KG1 (cell line): ENCODE data around the gene TWIST2.

ENCODE experiments used
- DNase-seq: peaks from one replicate; lab custom pipeline; 2025; lab: John Stamatoyannopoulos, UW

The TWIST2 gene

GRCh38 chr2:238847841-238848690 lies at the start of gene TWIST2:
TSS of gene TWIST2 (plus strand) at chr2:238848085. CDS start at chr2:238848216, 131 bp downstream.
- no peak for DNase-seq

DNA sequence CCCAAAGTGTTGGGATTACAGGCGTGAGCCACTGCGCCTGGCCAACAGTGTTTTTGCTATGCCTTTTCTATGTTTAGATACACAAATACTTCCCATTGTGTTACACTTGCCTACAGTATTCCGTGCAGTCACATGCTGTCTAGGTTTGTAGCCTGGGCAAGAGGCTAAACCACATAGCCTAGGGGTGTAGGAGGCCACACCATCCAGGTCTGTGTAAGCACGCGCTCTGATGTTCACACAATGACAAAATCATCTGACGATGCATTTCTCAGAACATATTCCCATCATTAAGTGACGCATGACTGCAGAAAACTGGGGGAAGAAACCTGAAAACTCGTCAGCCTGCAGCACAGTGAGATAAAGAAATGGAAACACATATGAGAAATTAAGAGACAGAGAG lies 46.1 kb upstream of the TWIST2 start:
- no peak for DNase-seq

- no peak for DNase-seq
These were observed 44.9 kb upstream of the TWIST2 start for GRCh38 chr2:238802957-238803356.

GRCh38 chr2:238803996-238804870 lies 43.7 kb upstream of the TWIST2 start:
- DNase-seq: no peak

DNA sequence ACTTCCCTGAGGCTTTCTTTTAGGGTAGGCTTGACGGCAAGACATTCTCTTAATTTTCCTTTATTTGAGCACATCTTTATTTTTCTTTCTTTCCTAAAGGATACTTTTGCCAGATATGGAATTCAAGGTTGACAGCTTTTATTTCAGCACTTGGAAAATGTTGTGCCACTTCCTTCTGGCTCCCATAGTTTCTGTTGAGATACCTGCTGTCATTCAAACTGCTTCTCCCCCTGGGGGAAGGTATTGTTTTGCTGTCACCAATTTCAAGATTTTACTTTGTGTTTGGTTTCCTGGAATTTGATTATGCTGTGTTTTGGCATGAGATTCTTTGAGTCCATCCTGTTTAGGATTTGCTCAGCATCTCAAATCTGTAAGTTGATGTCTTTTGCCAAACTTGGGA lies 39.1 kb upstream of the TWIST2 start:
- DNase-seq: no peak

DNA sequence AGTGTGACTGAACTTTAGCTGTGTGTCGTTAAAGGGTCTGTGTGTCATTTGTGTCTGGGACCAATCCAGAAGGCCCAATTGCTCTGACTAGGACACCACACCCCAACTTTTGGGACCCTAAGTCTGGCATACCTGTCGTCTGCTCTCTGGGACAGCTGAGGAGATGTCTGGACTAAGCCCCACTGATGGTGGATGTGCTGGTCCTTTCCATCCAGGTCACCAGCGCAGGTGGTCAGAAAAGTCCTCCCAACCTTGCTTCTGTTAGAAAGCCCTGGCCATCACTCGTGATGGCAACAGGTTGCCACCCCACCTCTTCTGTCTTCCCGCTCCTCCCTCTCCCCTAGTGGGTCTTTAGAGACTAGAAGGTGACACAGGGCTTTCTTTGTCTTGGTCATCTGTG lies 37.6 kb upstream of the TWIST2 start:
- no peak for DNase-seq

DNA sequence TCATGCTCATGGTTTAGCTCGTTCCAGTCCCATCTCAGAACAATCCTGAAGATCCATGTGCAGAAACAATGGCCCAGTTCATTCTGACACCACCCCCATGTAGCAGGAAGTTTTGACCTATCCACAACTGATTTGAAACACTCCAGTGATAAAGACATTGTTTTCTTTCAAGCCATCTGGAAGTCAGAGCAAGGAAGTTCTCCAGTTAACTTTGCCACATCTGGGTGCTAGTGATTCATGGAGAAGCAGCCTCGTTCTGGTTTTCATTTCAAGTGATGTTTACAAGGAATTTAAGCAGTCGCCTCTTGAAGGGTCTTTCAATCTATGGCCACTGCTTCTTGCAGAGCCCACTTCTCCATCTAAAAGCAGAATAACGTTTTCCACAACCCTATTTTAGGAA lies 36.6 kb upstream of the TWIST2 start:
- DNase-seq: no peak

GRCh38 chr2:238811759-238812158 lies 36.1 kb upstream of the TWIST2 start:
- no peak for DNase-seq

DNA sequence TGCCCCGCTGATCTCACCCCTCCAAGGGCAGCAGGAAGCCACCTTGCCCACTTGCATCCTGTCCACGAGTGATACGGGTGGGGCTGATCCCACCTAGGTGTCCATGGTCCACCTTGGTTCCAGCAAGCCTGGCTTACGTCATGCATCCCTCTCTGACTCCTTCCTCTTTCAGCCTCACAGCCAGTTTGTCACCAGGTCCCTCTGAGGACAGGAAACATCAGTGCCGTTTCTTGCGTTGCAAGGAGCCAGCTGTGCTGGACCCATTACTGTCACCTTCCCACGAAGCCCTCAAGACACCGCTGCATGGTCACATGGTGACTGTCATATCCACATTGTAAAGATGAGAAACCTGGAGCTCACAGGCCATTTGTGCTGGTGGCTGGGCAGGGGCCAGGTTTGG lies 34.8 kb upstream of the TWIST2 start:
- DNase-seq: no peak

GRCh38 chr2:238814815-238815214 lies 33.1 kb upstream of the TWIST2 start:
- DNase-seq: no peak

DNA sequence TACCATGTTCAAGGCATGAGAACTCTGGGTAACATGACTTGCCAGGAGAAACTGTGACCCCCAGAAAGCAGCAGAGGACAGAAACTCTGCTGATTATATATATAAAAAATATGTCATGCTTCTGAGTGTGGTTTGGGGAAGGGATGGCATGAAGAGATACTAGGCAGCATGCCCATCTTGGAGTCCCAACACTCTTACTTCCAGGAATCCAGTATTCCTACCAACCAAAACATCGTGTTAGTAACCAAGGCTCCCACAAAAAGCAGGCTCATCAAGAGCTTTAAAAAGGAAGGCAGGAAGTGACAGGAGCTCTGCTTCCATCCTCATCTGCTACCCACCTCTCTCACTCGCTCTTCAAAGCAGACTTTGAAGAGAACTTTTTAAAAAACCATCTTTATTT lies 31.6 kb upstream of the TWIST2 start:
- no peak for DNase-seq

DNA sequence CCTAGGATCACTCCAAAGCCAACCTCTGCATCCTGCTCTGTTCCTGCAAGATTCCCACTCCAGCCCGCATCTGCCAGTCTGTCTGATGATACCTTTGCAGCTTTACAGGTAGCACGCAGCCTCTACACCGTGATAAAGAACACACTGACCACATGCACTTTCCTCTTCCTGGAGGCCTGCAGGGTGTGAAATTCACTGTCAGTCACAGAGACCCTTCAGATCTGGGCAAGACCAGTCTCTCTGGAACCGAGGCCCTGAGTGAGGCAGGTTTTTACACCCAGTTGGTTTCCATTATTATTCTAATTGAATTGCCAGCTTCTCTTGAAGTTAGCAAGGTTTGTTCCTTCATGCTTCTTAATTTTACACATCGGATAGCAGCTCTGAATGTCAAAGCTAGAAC lies 30.5 kb upstream of the TWIST2 start:
- DNase-seq: no peak

DNA sequence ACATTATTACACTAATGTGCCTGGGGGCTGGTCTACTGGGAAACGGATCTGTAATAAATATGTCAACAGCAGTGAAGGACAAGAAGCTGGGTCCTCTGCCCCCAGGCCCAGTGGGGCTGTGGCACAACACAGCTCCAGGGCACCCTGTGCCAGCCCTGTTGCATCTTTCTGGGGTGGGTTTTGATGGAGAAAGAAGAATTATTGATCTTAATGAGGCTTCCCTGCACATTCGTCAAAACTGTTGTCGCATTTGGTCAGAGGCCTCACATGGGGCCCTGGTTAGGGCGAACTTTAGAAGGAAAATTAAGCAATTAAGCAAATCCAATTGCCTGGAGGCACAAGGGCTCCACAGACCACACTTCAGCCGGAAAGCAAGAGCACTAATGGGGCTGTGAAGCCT lies 30.0 kb upstream of the TWIST2 start:
- DNase-seq: no peak

- DNase-seq: no peak
These were observed 29.3 kb upstream of the TWIST2 start for GRCh38 chr2:238818561-238818960.

GRCh38 chr2:238820197-238820596 lies 27.7 kb upstream of the TWIST2 start:
- no peak for DNase-seq

GRCh38 chr2:238820916-238821315 lies 27.0 kb upstream of the TWIST2 start:
- no peak for DNase-seq

DNA sequence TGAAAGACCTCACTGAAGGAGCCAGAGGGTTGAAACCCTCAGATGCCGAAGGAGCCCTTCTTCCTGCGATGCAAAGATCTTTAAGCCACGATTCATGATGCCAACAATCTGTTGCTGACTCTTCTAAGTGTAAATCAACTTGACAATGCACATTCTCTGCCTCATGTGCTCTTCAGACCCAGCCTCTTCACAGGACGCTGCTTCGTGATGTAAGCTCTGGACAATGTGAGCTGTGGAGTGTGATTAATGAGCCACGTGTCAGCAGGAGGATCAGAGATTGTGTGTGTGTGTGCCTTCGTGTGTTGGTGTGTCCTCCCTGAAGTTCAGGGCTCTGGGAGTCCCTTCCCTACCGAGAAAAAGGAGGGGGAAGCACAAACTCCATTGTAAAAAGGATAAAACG lies 26.5 kb upstream of the TWIST2 start:
- no peak for DNase-seq

GRCh38 chr2:238821944-238822670 lies 25.8 kb upstream of the TWIST2 start:
- no peak for DNase-seq

DNA sequence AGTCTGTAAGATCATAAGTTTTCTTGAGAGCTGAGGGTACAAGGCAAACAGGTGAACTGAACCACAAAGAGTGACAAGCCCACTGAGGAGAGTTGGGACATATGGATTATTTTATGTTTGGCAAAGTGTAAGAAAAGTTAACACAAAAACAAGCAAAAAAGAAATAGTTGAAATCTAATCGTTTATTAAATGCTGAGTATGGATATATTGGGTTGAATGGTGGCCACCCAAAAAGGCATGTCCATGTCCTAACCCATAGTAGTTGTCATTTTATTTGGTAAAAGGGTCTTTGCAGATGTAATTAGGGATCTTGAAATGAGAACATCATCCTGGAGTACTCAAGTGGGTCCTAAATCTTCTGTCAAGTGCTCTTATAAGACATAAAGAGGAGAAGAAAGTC lies 24.9 kb upstream of the TWIST2 start:
- DNase-seq: no peak

DNA sequence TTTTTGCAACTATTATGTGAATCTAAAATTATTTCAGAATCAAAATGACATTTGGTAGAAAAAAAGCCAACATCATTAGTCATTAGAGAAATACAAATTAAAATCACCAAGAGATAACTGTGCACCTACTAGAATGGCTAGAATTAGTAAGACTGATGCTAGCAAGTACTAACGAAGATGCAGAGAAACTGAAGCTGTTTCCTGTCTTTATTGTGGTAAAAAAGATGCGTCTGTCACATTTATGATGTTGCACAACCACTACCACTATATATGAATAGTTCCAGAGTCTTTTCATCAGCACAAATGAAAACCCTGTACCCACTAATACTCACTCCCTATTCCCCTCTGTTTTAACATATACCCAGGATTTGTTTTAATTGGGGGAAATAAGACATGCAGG lies 16.7 kb upstream of the TWIST2 start:
- no peak for DNase-seq

DNA sequence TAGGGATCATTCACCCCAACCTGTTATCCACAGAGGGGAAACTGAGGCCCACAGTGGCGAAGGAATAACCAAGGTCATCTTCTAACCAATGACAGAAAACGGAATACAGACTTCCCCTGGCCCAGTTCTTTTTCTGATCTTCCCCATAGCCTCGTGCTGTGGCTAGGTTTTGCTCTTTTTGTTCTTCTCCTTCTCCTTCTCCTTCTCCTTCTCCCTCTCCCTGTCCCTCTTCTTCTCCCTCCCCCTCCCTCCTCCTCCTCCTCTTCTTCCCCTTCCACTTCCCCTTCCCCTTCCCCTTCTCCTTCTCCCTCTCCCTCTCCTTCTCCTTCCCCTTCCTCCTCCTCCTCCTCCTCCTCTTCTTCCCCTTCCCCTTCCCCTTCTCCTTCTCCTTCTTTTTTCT lies 12.9 kb upstream of the TWIST2 start:
- no peak for DNase-seq

DNA sequence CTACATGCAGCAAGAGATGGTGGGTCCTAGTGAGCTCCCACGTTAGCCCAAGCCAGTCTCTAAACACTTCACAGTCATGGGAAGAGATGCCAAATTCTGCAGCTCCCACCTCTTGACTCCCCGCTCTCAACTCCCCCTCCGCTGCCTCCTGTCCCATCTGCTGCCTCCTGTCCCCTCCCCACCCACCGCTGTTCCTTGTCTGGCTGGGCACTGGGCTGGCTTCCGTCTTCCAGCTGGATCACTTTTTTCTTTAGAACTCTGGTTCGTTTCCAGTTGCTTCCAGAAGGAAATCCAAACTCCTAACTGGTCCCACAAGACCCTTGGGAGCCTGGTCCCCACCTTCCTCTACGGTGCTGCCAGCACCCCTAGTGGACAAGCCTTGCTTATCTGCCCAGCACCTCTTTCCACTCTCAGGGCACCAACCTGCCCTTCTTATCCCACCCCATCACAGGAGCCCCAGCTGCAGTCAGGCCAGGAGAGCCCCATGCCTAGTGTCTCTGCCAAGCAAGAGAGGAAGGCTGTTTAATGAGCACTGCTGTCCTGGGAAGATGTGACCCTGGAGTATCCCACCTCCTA lies 12.1 kb upstream of the TWIST2 start:
- no peak for DNase-seq
